HepG2 (cell line): Measurements from ENCODE around the gene ST6GALNAC2. TPM values are rescaled to one million over a fixed set of nuclear protein-coding genes. Genes with fewer than 3 reads are reported as not detected.

Experiments used
- ATF7 ChIP-seq, 2 experiments: fragments of 450-650 bp in 1 of 2; sonication (generic) in 1 of 2; formaldehyde crosslinking in 1 of 2; IDR thresholded peaks; 2 replicates each; pipeline versions ENCODE4 v1.4.0 to v1.6.1; 2016 to 2020; ENCODE audit warnings: antibody characterized with exemption in 1 of 2, mild to moderate bottlenecking in 1 of 2, missing genetic modification reagents in 1 of 2
- DNMT3B ChIP-seq: conservative IDR thresholded peaks from 2 replicates; pipeline ENCODE4 v1.6.1; 2016; ENCODE audit warnings: missing biosample characterization, control low read depth
- LRRFIP1 ChIP-seq: sonication (generic); formaldehyde crosslinking; conservative IDR thresholded peaks from 2 replicates; pipeline ENCODE4 v1.4.0; 2020; ENCODE audit warnings: missing genetic modification reagents
- PREB ChIP-seq: sonication (generic); formaldehyde crosslinking; IDR thresholded peaks from 2 replicates; pipeline ENCODE4 v1.4.0; 2020; ENCODE audit warnings: missing genetic modification reagents
- RBAK ChIP-seq: sonication (generic); formaldehyde crosslinking; IDR thresholded peaks from 2 replicates; pipeline ENCODE4 v1.5.1; 2020; ENCODE audit warnings: mild to moderate bottlenecking, missing genetic modification reagents
- REST ChIP-seq, 2 experiments: IDR thresholded peaks; 2 replicates each; pipeline ENCODE4 v1.6.1; 2011 to 2012; ENCODE audit warnings: low read length in 2 of 2, borderline replicate concordance in 1 of 2, low read depth in 1 of 2, mild to moderate bottlenecking in 1 of 2, moderate library complexity in 1 of 2
- ZBTB25 ChIP-seq: IDR thresholded peaks from 2 replicates; pipeline ENCODE4 v1.6.1; 2018; ENCODE audit warnings: missing genetic modification reagents
- ZBTB26 ChIP-seq: IDR thresholded peaks from 2 replicates; pipeline ENCODE4 v1.6.1; 2016; ENCODE audit warnings: missing compliant biosample characterization, missing genetic modification reagents, borderline replicate concordance
- ZFP1 ChIP-seq: IDR thresholded peaks from 2 replicates; pipeline ENCODE4 v1.6.1; 2016
- ZKSCAN5 ChIP-seq: sonication (generic); formaldehyde crosslinking; IDR thresholded peaks from 2 replicates; pipeline ENCODE4 v1.5.1; 2020; ENCODE audit warnings: mild to moderate bottlenecking, missing genetic modification reagents
- ZNF207 ChIP-seq: fragments of 450-650 bp; IDR thresholded peaks from 2 replicates; pipeline ENCODE4 v1.6.1; 2016; ENCODE audit warnings: antibody characterized with exemption, borderline replicate concordance
- ZNF276 ChIP-seq: sonication (generic); formaldehyde crosslinking; IDR thresholded peaks from 2 replicates; pipeline ENCODE4 v1.4.0; 2020; ENCODE audit warnings: mild to moderate bottlenecking, low read depth, missing genetic modification reagents
- ZNF629 ChIP-seq: sonication (generic); formaldehyde crosslinking; conservative IDR thresholded peaks from 2 replicates; pipeline ENCODE4 v1.5.0; 2020; ENCODE audit warnings: missing genetic modification reagents
- ZNF746 ChIP-seq: sonication (generic); formaldehyde crosslinking; IDR thresholded peaks from 2 replicates; pipeline ENCODE4 v1.8.0; 2022; ENCODE audit warnings: mild to moderate bottlenecking, missing genetic modification reagents
- ZNF761 ChIP-seq: sonication (generic); formaldehyde crosslinking; conservative IDR thresholded peaks from 2 replicates; pipeline ENCODE4 v1.4.0; 2020; ENCODE audit warnings: mild to moderate bottlenecking, missing genetic modification reagents
- ZNF83 ChIP-seq: sonication (generic); formaldehyde crosslinking; IDR thresholded peaks from 2 replicates; pipeline ENCODE4 v1.4.0; 2020; ENCODE audit warnings: missing genetic modification reagents, mild to moderate bottlenecking, borderline replicate concordance
- polyA plus RNA-seq, 8 experiments: library from polyadenylated mRNA; depleted of rRNA in 3 of 8; stranded (reverse) in 7 of 8; unstranded in 1 of 8; fragments of >200 nt; fragmentation: Illumina TruSeq in 4 of 8; extraction: Trizol in 4 of 8; gene quantifications; 2 replicates each; pipeline versions ENCODE4 v1.2.1 to v1.2.3, GENCODE V29; 2011 to 2016; ENCODE audit warnings: low read depth in 4 of 8, missing spikeins in 1 of 8, mixed read lengths in 1 of 8; ENCODE audit not compliant: insufficient read depth in 1 of 8
- total RNA-seq, 5 experiments: library from RNA; depleted of rRNA; stranded (reverse); fragments of >200 nt; fragmentation: Illumina TruSeq; extraction: Trizol; gene quantifications; 2 replicates each; pipeline ENCODE4 v1.2.3, GENCODE V29; 2016; ENCODE audit warnings: low read depth in 1 of 5

ST6GALNAC2 gene
- total and polyA plus RNA-seq, 2 of the 13 experiments (the other 11 are each of a cell fraction or from before 2014, with no cell fraction given): 0.12 to 0.49 TPM

- TF ChIP-seq ZNF83 (CRISPR knock-in tag) (no peak; the same call in 1 of the 2 replicates), PREB (CRISPR knock-in tag) (no peak), ZFP1 (CRISPR knock-in tag) (no peak), ZNF207 (no peak), ZNF629 (CRISPR knock-in tag) (peak; percentile 44; the same call in 1 of the 2 replicates), ZBTB26 (no peak; the same call in 1 of the 2 replicates), ATF7 (IDR thresholded peaks at IDR 0.05) (no peak), ATF7 (CRISPR knock-in tag; IDR thresholded peaks at IDR 0.05) (no peak), ZNF761 (no peak), REST (IDR thresholded peaks at IDR 0.05; ENCODE audit: borderline replicate concordance in 1 of 2, low read depth in 1 of 2, low read length in 2 of 2) (no peak), LRRFIP1 (CRISPR knock-in tag) (no peak), RBAK (CRISPR knock-in tag) (no peak), ZBTB25 (CRISPR knock-in tag) (peak; percentile 23; the same call in 1 of the 2 replicates), ZNF276 (CRISPR knock-in tag) (no peak), DNMT3B (CRISPR knock-in tag) (peak; percentile 79; the same call in 1 of the 2 replicates), ZNF746 (CRISPR knock-in tag) (peak; percentile 11; the same call in 1 of the 2 replicates), ZKSCAN5 (CRISPR knock-in tag) (peak; percentile 53; the same call in 1 of the 2 replicates)
These were observed 60.8 kb downstream of the ST6GALNAC2 start (continued) for GRCh38 chr17:76524598-76525512.
